ENCODE results near the gene ECE2.

ECE2 gene

GRCh38 chr3:184275961-184276910, at the start of gene ECE2:
Gene ECE2 (plus strand): TSS chr3:184276022. CDS start chr3:184276154, 132 bp downstream.
- DNase-seq: no peak

DNA sequence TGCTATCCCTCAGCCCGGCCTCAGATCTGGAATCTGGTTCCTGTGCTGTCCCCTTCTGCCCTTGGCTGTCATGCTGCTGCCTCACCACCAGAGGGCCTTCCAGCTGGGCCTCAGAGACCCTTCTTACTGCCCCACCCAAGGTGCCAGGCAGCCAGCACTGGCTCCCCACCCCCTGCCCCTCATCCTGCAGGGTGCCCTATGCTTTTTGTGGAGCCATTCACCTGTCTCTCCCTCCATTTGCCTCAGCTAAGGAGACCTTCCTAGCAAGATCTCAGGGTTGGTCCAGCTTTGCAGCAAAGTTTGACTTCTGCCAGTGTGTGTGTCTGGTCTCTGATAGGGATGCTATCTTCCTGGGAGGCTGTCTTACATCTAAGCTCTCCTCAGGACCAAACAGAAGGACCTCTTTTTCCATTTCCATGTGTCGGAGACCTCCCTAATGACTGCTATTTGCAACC, 48.3 kb upstream of the ECE2 start:
- DNase-seq: no peak

- DNase-seq: no peak
Observed at GRCh38 chr3:184228376-184229137, 47.3 kb upstream of the ECE2 start.

DNA sequence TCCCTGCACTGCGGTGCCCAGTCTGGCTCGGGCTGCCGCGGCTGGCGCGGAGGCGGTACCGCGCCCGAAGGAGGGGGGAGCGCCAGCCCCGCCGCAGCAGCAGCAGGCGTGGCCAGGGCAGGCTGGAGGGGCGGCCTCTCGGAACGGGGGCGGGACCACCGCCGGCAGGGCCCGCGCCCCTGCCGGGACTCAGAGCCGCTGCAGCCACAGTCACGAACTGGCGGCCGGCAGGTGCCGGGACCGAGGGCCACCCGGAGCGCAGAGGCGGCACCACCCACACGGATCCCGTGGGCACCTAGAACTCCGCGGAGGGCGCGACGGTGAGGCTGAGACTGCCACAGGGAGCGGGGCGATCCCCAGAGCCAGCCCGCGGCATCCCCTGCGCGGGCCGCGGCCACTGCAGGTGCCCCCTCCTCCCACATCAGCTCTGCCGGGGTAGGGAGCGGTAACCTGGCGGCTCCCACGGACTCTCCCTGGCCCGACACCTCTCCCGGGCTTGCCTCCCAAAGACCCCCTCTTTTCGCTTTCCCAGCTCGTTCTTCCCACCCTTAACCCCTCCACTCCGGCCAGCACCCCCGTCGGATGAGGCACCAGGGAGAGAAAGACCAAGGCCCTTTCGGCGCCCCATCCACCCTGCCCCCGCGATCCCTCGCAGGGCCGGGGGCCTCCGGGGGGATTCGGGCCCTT, 46.3 kb upstream of the ECE2 start, which contains the start of gene VWA5B2:
TSS of gene VWA5B2 (plus strand) at position 192 of the 687 bp plus-strand sequence. CDS start 944 bp downstream, outside the sequence.
- peak; percentile 58 for DNase-seq

- no peak for DNase-seq
Observed at GRCh38 chr3:184230081-184230602, 45.7 kb upstream of the ECE2 start.

- no peak for DNase-seq
Observed at GRCh38 chr3:184230603-184231528, 45.0 kb upstream of the ECE2 start.

GRCh38 chr3:184231671-184232070, 44.2 kb upstream of the ECE2 start:
- no peak for DNase-seq

GRCh38 chr3:184233127-184233843, 42.5 kb upstream of the ECE2 start:
- no peak for DNase-seq

DNA sequence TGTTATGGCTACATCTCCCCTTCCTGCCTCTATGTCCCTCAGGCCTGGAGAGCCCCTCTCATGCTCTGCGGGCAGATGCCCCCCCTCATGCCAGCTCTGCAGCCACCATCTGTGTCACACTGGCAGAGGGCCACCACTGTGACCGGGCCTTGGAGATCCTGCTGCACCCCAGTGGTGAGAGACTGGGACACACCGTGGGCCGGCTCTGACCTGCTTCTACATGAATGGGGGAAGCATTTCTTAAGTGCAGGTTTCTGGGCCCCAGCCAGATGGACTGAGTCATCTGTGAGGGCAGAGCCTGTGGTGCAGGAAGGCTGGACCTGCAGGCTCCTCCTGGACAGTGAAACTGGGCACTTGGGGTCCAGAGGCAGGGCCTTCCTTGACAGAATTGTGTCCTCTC, 41.6 kb upstream of the ECE2 start:
- DNase-seq: peak; percentile 91

DNA sequence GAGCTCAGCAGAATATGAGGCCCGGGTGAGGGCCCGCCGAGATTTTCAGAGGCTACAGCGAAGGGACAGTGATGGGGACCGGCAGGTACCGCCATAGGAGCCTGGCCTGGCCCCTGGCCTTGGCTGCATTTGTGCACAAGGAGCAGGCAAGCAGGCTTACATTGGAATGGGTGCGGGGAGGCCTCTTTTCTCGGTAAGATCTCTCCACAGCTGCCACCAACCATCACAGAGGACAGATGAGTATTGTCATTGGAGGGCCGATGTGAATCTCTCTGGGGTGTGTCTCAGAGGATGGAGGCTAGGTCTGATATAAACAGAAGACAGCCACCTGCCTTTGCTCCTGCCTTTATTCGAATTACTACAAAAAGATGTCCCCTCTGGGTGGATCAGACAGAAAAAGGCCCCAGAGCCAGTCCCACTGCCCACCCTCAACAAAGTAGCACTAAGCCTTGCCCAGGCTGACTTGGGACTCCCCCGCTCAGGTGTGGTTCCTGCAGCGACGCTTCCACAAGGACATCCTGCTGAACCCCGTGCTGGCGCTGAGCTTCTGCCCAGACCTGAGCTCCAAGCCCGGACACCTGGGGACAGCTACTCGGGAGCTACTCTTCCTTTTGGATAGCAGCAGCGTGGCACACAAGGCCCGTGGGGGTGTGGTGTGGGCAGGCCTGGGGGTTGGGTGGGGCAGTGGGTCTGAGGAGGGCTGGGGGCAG, 41.0 kb upstream of the ECE2 start:
- DNase-seq: no peak

GRCh38 chr3:184235381-184236032, 40.3 kb upstream of the ECE2 start:
- DNase-seq: no peak

- DNase-seq: no peak
Observed at GRCh38 chr3:184236033-184236410, 39.8 kb upstream of the ECE2 start.

GRCh38 chr3:184236636-184237035, 39.2 kb upstream of the ECE2 start:
- no peak for DNase-seq

DNA sequence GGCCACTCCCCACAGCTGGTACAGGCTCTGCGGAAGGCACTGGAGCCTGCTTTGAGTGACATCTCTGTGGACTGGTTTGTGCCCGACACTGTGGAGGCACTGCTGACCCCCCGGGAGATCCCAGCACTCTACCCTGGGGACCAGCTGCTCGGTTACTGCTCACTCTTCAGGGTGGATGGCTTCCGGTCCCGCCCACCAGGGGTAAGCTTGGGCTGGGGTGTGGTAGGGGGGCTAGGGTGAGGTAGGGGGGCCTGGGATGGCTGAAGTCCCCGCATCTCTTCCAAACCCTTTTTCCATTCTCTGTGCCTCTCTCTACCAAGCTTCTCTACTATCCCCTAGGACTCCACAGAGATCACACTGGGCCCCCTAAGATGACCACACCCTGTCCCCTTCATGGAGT, 38.6 kb upstream of the ECE2 start:
- DNase-seq: no peak

GRCh38 chr3:184237807-184238206, 38.0 kb upstream of the ECE2 start:
- no peak for DNase-seq

DNA sequence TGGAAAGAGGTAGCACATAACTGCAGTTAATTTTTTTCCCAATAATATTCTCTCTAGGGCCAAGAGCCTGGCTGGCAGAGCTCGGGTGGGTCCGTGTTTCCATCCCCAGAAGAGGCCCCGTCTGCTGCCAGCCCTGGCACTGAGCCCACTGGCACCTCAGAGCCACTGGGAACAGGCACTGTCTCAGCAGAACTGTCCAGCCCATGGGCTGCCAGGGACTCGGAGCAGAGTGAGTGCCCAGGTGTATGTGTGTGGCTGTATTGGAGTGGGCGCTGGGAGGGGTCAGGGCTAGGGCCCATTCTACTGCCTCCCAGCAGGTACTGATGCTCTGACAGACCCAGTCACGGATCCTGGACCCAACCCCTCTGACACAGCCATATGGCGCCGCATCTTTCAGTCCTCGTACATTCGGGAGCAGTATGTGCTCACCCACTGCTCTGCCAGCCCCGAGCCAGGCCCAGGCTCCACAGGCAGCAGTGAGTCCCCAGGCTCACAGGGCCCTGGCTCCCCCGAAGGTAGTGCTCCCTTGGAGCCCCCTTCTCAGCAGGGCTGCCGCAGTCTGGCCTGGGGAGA, 37.5 kb upstream of the ECE2 start:
- no peak for DNase-seq

- DNase-seq: no peak
Observed at GRCh38 chr3:184239221-184239620, 36.6 kb upstream of the ECE2 start.

DNA sequence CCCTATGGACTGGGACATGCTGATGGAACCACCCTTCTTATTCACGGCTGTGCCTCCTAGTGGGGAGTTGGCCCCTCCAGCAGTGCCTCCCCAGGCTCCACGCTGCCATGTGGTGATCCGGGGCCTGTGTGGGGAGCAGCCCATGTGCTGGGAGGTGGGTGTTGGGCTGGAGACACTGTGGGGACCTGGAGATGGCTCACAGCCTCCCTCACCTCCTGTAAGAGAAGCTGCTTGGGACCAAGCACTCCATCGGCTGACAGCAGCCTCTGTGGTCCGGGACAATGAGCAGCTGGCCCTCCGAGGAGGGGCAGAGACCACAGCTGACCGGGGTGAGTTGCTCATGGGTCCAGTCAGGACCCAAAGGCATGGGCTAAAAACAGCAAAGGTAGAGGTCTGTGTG, 36.1 kb upstream of the ECE2 start:
- no peak for DNase-seq

GRCh38 chr3:184240384-184241140, 35.3 kb upstream of the ECE2 start:
- peak; percentile 35 for DNase-seq

All from NCI-H226 (cell line).